T-helper 1 cell treated with Interleukin-12 subunit alpha and Interleukin-12 subunit beta and Interleukin-4 antibody, amounts not matched to agents 30 ng/mL and 1 ng/mL, for 36 hours (primary cell): ENCODE results near the gene TM9SF1. TPM values are rescaled to one million over a fixed set of nuclear protein-coding genes. Genes with fewer than 3 reads are reported as not detected.

Source experiments
- intact Hi-C: fragments of 100-400 bp; cut with micrococcal nuclease; formaldehyde crosslinking; loops from one replicate; pipeline ENCODE4 v1.15.1; 2024
- total RNA-seq: library from RNA; stranded (reverse); gene quantifications from 2 replicates; pipeline ENCODE4 v1.2.3, GENCODE V29; 2022

Gene TM9SF1
- total RNA-seq, 1 donor from 2014 or later: 45.3 TPM

DNA sequence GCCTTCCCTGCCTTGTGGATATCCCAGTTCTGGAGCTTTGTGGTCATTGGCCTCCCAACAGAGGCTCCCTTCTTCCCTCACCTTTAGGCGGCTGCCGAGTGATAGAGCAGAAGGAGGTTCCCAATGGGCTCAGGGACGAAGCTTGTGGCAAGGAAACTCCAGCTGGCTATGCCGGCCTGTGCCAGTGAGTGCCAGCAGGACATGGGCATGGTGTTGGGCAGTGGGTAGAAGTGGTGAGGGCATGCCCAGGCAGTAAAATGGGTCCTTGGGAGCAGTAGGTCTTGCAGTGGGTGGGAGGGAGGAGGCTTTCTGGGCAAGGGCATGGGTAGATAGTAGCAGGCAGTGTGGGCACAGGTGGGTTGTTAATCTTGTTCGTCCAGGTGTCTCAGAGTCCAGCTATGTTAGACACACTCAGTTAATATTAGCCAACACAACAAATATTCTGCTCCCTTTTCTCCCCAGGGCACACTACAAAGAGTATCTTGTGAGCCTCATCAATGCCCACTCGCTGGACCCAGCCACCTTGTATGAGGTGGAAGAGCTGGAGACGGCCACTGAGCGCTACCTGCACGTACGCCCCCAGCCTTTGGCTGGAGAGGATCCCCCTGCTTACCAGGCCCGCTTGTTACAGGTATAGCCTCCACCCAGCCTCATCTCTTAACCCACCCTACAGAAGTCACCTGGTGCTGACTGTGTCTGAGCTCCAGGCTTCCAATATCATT lies 35.3 kb downstream of the TM9SF1 start:
- intact Hi-C loops: no loop called here

DNA sequence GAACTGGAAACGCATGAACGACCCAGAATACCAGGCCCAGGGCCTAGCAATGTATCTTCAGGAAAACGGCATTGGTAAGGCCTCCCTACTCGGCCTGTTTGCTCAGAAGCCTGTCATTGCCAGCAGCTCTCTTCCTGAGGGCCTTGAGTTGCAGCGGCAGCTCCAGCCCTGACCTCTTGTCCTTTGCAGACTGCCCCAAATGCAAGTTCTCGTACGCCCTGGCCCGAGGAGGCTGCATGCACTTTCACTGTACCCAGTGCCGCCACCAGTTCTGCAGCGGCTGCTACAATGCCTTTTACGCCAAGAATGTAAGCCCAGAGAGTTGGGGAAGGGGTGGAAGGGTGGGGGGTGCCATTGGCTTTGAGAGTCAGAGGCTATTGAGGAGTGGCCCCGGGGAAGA lies 37.9 kb downstream of the TM9SF1 start:
- intact Hi-C loops: no loop called here

DNA sequence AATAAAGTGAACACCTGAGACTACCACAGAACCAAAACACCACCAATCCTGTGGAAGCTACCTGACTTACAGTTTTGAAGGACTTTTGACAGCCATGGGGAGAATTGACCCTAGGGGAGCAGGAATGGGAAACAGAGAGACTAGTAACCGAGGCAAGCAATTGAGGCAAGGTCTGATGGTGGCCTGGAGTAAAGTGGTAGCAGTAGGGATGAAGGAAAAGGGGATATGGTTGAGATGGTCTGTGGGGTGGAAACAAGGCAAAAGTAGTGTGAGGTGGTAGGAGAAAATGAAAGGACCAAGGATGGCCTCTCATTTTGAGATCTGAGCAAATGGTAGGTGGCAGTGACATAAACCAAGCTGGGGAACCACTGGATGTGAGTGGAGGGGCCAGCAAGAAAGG lies 38.4 kb downstream of the TM9SF1 start:
- intact Hi-C loops: no loop called here

DNA sequence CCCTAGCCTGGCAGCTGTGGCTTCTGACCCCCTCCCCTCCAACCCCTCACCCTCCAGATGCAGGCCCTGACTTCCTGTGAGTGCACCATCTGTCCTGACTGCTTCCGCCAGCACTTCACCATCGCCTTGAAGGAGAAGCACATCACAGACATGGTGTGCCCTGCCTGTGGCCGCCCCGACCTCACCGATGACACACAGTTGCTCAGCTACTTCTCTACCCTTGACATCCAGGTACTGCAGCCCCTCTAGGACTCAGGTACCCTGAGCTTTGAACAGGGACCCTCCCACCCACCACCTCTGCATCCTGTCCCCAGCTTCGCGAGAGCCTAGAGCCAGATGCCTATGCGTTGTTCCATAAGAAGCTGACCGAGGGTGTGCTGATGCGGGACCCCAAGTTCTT lies 40.1 kb downstream of the TM9SF1 start:
- intact Hi-C loops: no loop called here

DNA sequence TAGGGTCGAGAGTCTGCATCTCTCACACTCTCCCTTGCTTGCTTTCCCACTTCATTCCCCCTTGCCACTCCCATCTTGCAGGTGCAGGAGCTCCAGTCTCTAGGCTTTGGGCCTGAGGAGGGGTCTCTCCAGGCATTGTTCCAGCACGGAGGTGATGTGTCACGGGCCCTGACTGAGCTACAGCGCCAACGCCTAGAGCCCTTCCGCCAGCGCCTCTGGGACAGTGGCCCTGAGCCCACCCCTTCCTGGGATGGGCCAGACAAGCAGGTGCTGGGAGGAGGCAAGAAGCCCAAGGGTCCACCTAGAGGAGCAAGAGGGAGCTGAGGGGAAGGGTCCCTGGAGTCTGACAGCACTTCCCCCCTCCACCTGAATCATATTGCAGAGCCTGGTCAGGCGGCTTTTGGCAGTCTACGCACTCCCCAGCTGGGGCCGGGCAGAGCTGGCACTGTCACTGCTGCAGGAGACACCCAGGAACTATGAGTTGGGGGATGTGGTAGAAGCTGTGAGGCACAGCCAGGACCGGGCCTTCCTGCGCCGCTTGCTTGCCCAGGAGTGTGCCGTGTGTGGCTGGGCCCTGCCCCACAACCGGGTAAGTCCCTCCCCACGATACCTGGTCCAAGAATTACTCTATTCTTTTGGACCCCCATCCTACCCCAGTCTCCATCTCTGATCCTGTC lies 43.7 kb downstream of the TM9SF1 start:
- intact Hi-C loops: no loop called here

DNA sequence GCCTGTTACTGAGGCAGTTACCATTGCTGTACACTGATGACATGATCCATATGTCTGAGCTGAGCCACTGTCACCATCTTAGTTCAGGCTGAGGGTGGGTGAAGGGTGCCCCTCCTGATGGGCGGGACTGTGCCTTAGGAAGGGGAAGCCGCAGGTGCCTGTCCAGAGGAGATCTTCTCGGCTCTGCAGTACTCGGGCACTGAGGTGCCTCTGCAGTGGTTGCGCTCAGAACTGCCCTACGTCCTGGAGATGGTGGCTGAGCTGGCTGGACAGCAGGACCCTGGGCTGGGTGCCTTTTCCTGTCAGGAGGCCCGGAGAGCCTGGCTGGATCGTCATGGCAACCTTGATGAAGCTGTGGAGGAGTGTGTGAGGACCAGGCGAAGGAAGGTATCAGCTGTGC lies 44.2 kb downstream of the TM9SF1 start:
- intact Hi-C loops: no loop called here

DNA sequence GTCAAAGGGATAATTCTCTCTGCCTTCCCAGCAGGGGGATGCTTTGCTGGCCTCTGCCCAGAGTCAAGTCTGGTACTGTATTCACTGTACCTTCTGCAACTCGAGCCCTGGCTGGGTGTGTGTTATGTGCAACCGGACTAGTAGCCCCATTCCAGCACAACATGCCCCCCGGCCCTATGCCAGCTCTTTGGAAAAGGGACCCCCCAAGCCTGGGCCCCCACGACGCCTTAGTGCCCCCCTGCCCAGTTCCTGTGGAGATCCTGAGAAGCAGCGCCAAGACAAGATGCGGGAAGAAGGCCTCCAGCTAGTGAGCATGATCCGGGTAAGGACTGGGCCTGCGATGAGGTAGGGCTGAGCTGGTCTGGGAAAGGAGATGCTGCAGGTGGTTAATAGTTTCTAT lies 44.7 kb downstream of the TM9SF1 start:
- intact Hi-C loops: no loop called here

DNA sequence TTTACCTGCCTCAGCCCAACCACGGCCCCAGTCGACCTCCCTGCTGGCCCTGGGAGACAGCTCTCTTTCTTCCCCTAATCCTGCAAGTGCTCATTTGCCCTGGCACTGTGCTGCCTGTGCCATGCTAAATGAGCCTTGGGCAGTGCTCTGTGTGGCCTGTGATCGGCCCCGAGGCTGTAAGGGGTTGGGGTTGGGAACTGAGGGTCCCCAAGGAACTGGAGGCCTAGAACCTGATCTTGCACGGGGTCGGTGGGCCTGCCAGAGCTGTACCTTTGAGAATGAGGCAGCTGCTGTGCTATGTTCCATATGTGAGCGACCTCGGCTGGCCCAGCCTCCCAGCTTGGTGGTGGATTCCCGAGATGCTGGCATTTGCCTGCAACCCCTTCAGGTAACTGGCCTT lies 45.2 kb downstream of the TM9SF1 start:
- intact Hi-C loops: no loop called here

DNA sequence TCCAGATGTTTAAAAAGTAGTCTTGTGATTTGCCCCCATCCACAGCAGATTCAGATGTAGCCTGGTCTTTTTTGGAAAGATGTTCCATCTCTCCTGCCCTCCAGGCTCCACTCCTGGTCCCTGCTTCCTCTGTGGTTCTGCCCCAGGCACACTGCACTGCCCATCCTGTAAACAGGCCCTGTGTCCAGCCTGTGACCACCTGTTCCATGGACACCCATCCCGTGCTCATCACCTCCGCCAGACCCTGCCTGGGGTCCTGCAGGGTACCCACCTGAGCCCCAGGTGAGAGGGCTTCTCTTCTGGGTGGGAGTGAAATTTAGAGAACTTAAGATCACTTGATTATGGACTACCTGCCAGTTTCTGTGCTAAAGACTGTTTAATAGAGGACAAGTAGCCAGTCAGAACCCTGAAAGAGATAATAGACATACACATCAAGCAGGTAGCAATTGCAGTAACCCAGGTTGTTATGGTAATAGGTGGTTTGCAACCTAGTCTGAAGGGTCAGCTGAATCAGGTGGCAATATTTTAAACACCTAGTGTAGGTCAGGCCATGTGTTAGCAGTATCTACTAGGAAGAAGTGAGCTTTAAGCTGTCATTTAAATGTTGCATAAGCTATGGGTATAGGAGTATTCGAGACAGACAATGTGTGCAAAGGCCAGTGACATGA lies 45.8 kb downstream of the TM9SF1 start:
- intact Hi-C loops: loop anchor here (10.0 kb wide), 3 partner anchors 595 to 1235 kb away; partner anchors contain the start of genes BCL2L2, PPP1R3E, RBM23 and THTPA

DNA sequence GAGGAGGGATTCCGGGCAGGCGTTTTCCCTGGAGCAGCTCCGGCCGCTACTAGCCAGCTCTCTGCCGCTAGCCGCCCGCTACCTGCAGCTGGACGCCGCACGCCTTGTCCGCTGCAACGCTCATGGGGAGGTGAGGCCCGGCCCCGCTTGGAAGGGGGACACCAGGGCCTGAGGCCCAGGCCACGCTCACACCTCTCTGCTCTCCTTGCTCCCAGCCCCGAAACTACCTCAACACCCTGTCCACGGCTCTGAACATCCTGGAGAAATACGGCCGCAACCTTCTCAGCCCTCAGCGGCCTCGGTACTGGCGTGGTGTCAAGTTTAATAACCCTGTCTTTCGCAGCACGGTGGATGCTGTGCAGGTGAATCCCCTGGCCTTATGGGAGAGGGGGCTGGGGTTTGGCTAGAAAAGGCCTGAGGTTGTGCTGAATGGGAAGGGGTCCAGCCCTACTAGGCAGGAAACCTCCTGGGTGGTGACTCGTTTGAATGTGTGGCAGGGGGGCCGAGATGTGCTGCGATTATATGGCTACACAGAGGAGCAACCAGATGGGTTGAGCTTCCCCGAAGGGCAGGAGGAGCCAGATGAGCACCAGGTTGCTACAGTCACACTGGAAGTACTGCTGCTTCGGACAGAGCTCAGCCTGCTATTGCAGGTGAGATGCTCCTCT lies 47.3 kb downstream of the TM9SF1 start:
- intact Hi-C loops: loop anchor here (1.0 to 10.0 kb wide), 14 partner anchors 13 to 1233 kb away; partner anchors contain the start of genes BCL2L2, DCAF11, DHRS4L2 and GMPR2

DNA sequence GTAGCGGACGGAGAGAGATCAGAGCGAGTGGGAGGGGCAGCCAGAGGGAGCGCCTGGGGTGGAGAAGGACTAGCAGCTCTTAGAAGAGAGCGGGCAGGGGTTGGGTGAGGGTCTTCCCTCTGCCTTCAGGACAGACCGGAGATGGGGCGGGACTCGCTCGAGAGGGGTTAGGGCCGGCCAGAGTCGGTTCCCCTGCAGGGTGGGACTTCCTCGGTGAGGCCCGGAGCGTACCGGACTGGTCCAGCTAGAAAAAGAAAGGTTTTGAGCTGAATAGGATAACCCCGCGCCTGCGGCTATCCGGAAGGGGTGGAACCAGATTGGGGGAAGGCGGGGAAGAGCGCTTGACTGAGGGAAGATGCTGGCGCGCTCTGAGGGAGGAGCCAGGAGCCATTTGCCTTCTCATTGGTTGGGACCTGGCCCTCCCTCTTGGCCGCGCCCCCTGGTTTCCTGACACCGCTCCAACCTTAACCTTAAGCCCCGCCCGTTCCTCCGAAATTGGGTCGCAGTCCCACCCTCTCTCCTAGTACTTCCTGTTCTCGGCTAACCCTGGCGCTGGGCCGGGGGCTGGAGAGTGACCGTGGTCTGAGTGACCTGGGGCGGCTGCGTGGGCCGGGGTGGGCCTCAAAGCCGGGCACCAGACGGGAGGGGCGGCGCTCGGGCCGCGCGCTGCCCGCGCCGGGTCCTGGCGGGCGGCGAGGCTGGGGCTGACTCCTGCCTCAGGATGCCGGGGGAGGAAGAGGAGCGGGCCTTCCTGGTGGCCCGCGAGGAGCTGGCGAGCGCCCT lies 48.1 kb downstream of the TM9SF1 start, which contains the start of gene RNF31:
RNF31 (plus strand) TSS at position 521 of the 783 bp plus-strand sequence; CDS start at position 722, 201 bp downstream.
- intact Hi-C loops: loop anchor here (1.0 to 10.0 kb wide), 20 partner anchors 11 to 1232 kb away; partner anchors contain the start of genes BCL2L2, CHMP4A, DCAF11 and DHRS1

DNA sequence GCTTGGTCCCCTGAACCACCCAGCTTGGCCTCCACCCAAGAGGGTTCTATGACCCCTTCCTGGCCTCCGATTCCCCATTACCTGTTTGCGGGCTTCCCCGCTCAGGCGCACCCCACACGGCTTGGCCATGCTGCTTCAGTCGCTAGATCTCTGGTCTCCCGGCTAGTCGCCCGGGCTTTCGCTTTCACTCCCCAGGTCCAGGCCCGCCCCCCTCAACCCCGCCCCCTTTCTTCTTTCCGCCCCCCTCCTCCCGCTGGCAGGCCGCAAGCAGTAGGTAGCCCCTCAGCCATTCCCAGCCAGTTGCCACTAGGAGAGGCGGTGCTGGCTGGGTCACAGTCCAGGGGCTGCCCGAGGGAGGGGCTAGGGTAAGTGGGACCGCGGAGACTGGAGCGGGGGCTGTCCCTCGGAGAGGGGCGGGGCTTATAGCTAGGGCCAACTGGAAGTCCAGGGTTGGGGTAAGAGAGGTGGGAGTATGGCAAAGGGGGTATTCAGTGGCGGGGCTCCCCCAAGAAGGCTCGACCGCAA lies 48.7 kb downstream of the TM9SF1 start, which contains the start of gene PSME2:
PSME2 (minus strand) TSS at position 158 of the 525 bp plus-strand sequence; CDS start at position 129, 29 bp downstream.
- intact Hi-C loops: loop anchor here (1.0 to 10.0 kb wide), 10 partner anchors 10 to 1232 kb away; partner anchors contain the start of genes BCL2L2, CHMP4A, DHRS1 and IPO4

DNA sequence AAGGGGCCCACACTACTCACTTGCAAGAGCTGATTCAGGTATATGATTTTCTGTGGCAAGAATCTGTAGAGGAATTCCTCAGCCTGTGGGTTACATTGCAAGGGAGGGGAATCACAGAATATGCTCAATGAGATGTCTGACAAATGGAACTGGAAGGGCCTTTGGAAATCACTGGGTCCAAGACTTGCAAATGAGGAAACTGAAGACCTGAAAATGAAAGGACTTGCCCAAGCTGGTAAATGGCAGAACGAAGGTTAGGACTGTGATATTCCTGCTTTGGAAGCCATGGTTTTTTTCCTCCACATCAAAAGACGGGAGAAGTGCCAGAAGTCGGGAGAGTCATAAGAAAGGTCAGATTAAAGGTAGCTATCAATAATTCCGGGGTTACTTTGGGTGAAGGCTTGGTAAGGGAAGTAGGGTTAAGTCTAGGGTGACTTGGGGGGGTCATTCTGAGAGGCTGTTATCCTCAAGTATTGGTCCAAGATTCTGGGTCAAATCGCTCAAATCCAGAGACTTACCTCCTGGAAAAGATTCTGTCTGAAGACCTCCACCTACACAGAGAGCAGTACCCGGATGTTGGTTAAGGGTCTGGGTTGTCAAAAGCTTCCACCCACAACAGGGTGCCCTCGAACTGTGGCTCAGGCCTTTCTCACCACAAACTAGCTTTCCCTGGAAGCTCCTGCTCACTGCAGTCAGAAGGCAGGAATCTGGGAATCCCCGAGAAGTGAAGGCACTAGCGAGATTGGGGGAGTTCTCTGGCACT lies 49.4 kb downstream of the TM9SF1 start:
- intact Hi-C loops: loop anchor here (1.0 to 10.0 kb wide), 10 partner anchors 10 to 1231 kb away; partner anchors contain the start of genes BCL2L2, CHMP4A, DHRS1 and IPO4

DNA sequence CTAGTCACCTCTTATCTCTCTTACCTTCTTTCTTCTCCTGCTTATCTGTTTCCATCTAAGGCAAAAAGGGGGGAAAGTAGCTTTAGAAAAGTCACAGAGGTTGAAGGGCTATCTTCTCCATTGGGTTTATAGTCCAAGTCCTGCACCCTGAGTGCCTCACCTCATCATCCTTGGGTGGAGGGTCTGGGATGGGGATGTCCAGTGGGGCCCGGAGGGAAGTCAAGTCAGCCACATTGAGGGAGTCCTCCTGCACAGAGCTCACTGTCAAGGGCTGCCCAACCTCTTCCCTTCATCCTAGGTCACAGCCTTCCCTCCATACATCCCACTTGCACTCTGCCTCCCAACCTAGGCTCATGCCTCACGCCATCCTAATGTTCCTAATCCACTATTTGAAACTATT lies 50.0 kb downstream of the TM9SF1 start:
- intact Hi-C loops: loop anchor here (10.0 kb wide), 3 partner anchors 590 to 1230 kb away; partner anchors contain the start of genes BCL2L2, PPP1R3E, RBM23 and THTPA

DNA sequence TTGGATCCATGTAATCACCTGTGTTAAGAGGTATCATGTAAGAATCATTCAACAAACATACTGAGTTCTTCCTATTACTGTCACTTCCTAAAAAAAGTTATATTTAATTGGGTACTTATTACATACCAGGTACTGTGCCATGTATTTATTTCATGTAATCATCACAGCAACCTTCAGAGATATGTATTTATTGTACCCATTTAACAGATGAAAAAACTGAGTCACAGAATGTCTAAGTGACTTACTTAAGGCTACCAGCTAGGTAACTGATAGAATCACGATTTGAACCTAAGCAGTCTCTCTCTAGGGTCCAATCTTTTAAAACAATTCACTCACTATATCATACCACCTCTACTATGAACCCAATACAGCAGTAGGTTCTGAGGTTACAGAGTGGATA lies 50.8 kb downstream of the TM9SF1 start:
- intact Hi-C loops: loop anchor here (10.0 kb wide), 3 partner anchors 590 to 1230 kb away; partner anchors contain the start of genes BCL2L2, PPP1R3E, RBM23 and THTPA

DNA sequence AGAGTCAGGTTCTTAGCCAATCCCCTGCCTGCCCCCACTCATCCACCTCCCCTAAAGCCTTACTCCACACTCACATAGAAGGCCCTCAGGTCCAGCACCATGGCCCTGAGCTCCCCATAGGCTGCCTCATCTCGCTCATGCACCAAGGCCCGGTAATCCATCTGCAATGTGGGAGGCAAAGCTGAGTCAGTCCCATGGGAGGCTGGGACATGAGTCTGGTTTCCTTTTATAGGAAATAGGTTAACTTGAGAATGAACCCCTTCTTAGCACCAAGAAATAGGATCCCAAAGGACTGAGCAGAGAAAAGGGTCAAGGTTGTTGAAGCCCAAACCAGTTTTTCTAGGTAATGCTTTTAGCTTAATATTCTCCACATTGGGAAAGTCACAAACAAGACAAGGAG lies 51.7 kb downstream of the TM9SF1 start:
- intact Hi-C loops: loop anchor here (10.0 kb wide), 3 partner anchors 589 to 1229 kb away; partner anchors contain the start of genes BCL2L2, PPP1R3E, RBM23 and THTPA

DNA sequence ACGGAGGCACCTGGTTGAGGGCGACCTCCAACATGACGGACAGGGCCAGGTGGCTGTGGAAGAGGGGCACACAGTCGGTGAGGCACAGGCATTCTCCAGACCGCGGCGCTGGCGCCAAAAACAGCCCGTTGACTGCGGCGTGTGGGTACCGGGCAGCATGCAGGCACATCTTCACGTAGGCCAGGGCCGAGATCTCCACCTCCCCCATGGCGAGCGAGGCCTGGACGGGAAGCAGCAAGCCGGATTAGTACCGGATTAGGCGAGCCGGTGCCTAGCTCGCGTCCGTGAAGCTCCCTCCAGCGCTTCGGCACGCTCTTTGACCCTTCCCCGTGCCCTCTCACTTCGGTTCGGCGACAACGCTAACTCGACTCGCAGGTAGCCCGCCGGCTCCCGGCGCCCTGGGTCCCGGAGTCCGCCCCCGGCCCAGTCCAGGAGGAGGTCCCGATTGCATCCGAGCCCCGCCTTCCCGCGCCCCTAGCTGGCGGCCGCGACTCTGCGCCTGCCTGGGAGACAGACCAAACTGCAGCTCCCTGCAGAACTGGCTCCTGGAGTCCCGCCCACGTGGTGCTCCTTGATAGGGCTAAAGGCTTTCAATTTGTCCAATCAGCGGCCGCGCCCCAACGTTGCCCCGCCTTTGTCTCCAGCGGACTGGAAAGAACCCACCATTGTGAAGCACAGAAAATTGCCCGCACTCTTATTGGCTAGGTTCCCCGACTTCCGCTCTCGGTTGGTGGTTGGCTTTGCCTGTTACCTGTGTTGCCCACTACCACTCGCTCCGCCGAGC lies 54.0 kb downstream of the TM9SF1 start, which contains the start of gene EMC9:
EMC9 (minus strand) TSS at position 495 of the 784 bp plus-strand sequence; CDS start at position 208, 287 bp downstream.
- intact Hi-C loops: loop anchor here (1.0 to 10.0 kb wide), 13 partner anchors 20 to 1226 kb away; partner anchors contain the start of genes ACIN1, BCL2L2, C14orf119 and CHMP4A
